GM18502 (cell line): ENCODE results near the gene HEYL.

Source experiments
- ATAC-seq: cut with Tn5 transposase; IDR thresholded peaks from one replicate; pipeline ENCODE4 v1.9.1; 2021; ENCODE audit warnings: mild to moderate bottlenecking; ENCODE audit not compliant: unreplicated experiment, poor library complexity

HEYL gene

GRCh38 chr1:39642796-39643195 is 3.4 kb upstream of the HEYL start:
- no peak for ATAC-seq

- no peak for ATAC-seq
These were observed 1.4 kb upstream of the HEYL start for GRCh38 chr1:39640861-39641260.

- ATAC-seq = no peak
These were observed 508 bp downstream of the HEYL start for GRCh38 chr1:39638965-39639304.

- ATAC-seq = no peak
These were observed 2.1 kb downstream of the HEYL start for GRCh38 chr1:39637361-39637760.

GRCh38 chr1:39635871-39636210 is 3.6 kb downstream of the HEYL start:
- no peak for ATAC-seq

GRCh38 chr1:39635205-39635870 is 4.1 kb downstream of the HEYL start:
- no peak for ATAC-seq

- ATAC-seq = no peak
These were observed 6.0 kb downstream of the HEYL start for GRCh38 chr1:39633422-39633821.

- ATAC-seq = no peak
These were observed 6.6 kb downstream of the HEYL start for GRCh38 chr1:39632682-39633417.

- ATAC-seq = no peak
These were observed 7.1 kb downstream of the HEYL start for GRCh38 chr1:39632323-39632681.

GRCh38 chr1:39631361-39632322 is 7.8 kb downstream of the HEYL start:
- ATAC-seq = no peak

- no peak for ATAC-seq
These were observed 10.6 kb downstream of the HEYL start for GRCh38 chr1:39628807-39629350.

- ATAC-seq = no peak
These were observed 12.8 kb downstream of the HEYL start for GRCh38 chr1:39626646-39627045.

- no peak for ATAC-seq
These were observed 13.8 kb downstream of the HEYL start for GRCh38 chr1:39625462-39626273.

GRCh38 chr1:39625009-39625408 is 14.4 kb downstream of the HEYL start:
- no peak for ATAC-seq

- ATAC-seq = no peak
These were observed 16.4 kb downstream of the HEYL start for GRCh38 chr1:39623053-39623452.

GRCh38 chr1:39622427-39622826 is 17.0 kb downstream of the HEYL start:
- no peak for ATAC-seq

GRCh38 chr1:39620659-39621165 is 18.7 kb downstream of the HEYL start:
- ATAC-seq = no peak

GRCh38 chr1:39617488-39618049 is 21.9 kb downstream of the HEYL start:
- no peak for ATAC-seq

GRCh38 chr1:39615086-39615673 is 24.3 kb downstream of the HEYL start:
- no peak for ATAC-seq
